CD4-positive, alpha-beta T cell treated with Interleukin-10 for 1 hour (primary cell): ENCODE measurements around the gene LSM7.
"Not testable (repeated sequence)": the region's sequence is repeated elsewhere in the genome, so short reads cannot be mapped to it uniquely, and the experiment has no call there.

Experiments used
- DNase-seq: peaks from one replicate; pipeline ENCODE4 v3.0.0-alpha.2; 2020

LSM7 gene

GRCh38 chr19:2354670-2355069 lies 26.3 kb upstream of the LSM7 start:
- no peak for DNase-seq

- no peak for DNase-seq
These were observed 25.7 kb upstream of the LSM7 start for GRCh38 chr19:2353887-2354592.

- DNase-seq = no peak
These were observed 24.9 kb upstream of the LSM7 start for GRCh38 chr19:2353159-2353886.

DNA sequence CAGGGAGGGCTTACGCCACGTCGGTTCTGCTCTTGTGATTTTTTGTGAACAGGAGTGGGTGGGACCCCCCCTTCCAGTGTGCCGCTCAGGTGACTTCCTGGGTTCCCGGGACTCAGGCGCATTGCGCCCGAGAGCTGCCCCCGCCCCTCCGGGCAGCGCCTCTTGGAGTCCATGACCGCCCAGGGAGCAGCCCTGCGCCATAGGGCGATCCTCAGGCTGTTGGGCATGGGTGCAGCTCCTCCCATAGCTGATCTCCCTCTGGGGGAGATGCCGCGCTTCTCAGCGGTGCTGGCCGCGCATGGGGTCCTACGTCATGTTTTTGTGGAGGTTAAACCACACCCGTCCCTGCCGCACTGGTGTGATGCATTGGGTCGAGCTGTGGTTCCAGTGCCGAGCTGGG lies 23.7 kb upstream of the LSM7 start:
- DNase-seq = no peak

DNA sequence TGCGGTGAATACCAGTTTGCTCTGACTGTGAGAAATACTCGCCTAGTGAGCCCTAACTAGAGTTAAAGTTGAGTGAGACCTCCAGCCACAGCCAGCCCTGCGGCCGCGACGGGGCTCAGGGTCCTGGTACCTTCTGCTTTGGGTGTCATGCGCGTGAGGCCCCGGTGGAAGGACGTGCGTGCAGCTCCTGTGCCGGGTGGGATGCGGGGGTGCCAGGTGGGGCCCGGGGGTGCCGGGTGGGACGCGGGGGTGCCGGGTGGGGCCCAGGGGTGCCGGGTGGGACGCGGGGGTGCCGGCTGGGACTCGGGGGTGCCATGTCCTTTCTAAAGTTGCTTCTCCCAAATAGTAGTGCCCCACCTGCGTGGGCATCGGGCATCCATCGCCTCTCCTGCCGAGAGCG lies 23.2 kb upstream of the LSM7 start:
- no peak for DNase-seq

DNA sequence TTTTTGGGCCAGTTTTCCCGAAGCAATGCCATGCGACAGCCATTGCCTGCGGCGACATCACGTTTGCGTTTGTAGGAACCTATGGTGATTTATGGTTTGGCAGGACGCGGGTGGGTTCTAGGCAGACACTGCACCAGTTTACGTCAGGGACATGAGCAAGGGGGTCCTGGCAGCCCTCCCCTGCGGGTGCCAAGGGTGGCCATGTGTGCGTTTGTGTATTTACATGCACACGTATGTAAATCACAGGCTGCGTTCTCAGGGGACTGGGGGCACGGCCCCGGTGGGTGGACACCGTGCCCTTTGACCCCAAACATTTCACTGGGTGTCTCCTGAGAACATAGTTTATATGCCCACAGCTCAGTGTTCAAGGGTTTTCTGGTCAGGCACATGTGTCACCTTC lies 22.3 kb upstream of the LSM7 start:
- no peak for DNase-seq

DNA sequence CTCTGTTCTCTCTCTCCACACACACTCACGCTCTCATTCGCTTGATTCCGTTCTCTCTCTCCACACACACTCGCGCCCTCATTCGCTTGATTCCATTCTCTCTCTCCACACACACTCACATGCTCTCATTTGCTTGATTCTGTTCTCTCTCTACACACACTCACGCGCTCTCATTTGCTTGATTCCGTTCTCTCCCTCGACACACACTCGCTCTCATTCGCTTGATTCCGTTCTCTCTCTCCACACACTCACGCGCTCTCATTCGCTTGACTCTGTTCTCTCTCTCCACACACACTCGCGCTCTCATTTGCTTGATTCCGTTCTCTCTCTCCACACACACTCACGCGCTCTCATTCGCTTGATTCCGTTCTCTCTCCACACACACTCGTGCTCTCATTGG lies 21.4 kb upstream of the LSM7 start:
- DNase-seq = not testable (repeated sequence)

DNA sequence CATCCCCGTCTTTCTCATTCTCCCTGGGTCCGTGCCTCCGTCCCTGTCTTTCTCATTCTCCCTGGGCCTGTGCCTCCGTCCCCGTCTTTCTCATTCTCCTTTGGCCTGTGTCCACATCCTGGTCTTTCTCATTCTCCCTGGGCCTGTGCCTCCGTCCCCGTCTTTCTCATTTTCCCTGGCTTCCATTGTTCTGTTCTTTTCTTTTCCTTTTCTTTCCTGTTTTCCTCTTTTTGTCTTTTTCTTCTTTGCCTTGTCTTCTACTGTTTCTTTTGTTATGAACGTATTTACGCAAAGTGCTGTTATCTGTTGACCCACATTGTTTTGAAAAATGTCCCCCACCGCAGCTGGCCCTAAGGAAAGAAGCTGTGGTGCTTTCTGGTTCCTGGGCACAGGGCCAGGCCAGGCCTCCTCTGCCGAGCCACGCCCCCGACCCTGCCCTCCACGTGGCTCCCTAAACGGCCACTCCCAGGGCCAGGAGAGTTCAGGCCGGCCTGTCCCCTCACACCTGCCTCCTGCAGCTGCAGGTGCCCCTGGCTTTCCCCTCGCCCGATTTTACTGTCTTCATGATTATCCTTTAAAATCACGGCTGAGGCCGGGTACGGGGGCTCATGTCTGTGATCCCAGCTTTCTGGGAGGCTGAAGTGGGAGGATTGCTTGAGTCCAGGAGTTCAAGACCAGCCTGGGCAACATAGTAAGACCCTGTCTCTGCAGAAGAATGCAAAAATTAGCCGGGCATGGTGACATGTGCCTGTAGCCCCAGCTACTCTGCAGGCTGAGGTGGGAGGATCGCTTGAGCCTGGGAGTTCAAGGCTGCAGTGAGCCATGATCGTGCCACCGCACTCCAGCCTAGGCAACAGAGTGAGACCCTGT lies 17.6 kb upstream of the LSM7 start:
- no peak for DNase-seq

DNA sequence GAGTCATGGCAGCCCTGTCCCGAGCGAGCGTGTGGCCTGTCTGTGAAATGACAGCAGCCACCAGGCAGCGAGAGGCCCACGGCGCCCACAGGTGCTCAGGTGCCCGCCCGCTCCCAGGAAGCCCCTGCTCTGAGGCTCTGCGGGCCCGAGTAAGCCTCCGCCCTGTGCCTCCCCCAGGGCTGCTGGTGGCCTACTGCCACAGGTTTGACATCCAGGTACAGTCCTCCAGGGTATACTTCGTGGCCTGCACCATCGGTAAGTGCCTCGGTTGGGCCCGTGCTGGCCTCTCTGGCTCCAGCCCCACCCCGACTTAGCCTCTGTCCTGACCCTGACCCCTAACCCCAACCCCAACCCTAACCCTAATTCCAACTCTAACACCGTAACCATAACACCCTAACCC lies 16.7 kb upstream of the LSM7 start:
- DNase-seq = no peak

GRCh38 chr19:2344381-2344870 lies 16.0 kb upstream of the LSM7 start:
- DNase-seq = no peak

DNA sequence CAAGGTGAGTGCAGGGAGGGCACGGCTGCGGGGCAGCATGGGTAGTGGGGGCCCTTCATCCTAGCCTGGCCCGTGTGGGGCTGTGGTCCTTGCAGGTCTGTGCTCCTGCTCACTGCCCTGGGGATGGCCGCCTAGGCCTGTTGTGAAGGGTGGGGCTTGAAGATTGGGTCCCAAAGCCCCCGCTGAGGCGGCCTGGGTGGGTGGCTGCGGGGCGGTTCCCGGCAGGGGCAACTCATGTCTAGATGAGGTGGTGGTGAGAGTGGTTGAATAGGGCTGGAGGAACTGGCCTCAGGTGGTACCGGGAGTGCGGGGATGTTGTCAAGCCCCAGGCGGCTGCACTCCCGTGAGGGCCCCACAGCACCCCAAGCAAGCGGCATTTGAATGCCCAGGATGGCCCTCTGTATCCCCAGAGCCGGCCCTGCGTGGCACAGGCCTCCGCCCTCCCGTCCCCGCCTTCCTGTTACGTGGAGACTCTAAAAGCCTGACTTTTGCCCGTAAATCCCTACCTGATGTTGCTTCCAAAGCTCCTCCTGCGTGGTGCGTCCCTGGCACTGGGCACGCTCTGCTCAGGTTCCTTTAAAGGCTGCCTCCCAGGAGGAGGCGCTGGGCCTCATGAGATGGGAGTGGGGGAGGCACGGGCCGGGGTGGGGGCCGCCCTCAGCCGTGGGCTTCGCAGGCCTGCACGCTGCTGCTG lies 15.1 kb upstream of the LSM7 start:
- no peak for DNase-seq

- no peak for DNase-seq
These were observed 14.4 kb upstream of the LSM7 start for GRCh38 chr19:2342656-2343288.

DNA sequence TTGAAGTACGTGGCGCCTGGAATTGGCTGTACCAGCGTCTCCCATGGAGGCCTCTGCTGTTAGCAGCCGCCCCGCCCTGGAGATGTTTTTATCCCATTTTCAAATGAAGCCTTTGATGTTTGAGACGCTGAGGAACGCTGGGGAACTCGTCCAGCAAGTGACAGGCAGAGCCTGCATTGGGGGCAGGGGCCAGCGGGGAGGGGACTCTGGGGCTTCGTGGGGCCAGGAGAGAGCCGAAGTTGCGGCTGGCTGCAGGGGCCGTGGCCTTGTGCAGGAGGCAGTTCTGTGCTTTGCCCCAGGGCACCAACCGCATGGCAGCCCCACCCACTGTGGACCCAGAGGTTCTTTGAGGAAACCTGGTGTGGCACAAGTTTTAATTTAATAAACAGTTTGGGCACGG lies 13.6 kb upstream of the LSM7 start:
- DNase-seq = no peak

GRCh38 chr19:2341244-2341751 lies 12.9 kb upstream of the LSM7 start:
- DNase-seq = no peak

- no peak for DNase-seq
These were observed 12.3 kb upstream of the LSM7 start for GRCh38 chr19:2340496-2341243.

- DNase-seq = no peak
These were observed 11.4 kb upstream of the LSM7 start for GRCh38 chr19:2339644-2340310.

DNA sequence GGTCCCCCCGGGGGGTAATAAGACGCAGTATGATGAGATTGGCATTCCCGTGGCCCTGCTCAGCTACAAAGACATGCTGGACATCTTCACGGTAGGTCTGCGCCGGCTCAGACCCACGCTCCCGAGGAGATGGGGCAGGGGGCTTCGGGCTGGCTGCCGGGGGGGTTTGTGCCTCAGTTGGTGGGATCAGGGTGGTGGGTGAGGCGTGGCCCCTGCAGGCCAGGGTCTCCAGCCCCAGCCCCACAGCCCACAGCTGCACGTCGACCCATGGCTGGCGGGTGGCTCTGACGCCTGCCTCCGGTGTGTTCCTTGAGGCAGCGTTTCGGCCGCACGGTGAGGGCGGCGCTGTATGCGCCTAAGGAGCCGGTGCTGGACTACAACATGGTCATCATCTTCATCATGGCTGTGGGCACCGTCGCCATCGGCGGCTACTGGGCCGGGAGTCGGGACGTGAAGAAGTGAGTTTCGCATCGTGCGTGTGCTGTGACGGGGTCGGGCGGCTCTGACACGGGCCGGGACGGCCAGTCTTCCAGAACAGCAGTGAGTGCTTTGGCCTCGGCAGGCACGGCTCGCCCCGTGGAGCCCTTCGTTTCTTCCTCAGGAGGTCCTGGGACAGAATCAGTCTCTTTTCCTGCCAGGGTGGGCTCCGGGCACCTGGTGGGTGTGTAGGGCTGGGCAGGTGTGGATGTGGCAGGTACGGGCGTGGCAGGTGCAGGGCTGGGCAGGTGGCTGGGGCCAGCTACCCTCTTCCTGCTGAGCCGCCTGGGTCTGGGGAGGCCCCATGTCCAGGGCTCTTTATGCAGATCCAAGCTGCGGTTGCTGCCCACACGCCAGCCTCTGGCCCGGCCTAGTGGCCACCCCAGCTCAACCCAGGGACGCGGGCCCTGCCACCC lies 10.6 kb upstream of the LSM7 start:
- DNase-seq = no peak

DNA sequence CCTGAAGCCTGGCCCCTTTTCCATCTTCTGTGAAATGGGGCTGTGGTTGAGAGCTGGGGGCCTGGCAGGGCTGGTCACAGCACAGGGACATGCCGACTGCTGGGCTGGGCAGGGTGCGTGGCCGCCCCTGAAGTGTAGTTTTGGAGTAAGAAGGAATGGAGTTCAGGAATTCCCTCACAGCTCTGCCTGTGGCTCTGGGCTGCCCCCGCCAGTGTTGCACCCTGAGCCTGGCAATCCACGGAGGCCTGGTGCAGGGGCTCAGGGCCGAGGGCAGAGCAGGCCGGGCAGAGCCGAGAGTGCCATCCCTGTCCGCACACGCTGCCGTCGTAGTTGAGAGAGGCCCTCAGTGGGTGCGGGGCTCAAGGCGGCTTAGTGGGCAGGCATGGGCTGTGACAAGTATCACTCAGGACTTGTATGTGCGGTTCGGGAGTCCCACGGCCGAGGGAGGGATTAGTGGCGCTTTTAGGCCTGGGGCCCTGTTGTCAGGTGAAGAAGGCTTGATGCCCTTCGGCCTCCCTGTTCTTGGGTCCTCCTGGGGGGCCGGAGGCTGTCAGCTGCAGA lies 9.7 kb upstream of the LSM7 start:
- DNase-seq = no peak

GRCh38 chr19:2337329-2337707 lies 8.9 kb upstream of the LSM7 start:
- no peak for DNase-seq
